Testis (tissue), 3 donors: ENCODE data around the gene CDCP1. TPM values are rescaled to one million over a fixed set of nuclear protein-coding genes. Genes with fewer than 3 reads are reported as not detected.

Experiments used
- DNase-seq: peaks from one replicate; pipeline ENCODE4 v3.0.0-alpha.2; 2019
- H3K27ac ChIP-seq, 2 donors: fragments of 200-600 bp; sonication (generic); one replicate each; pipeline ENCODE4 v1.5.1; 2019
- H3K27me3 ChIP-seq: fragments of 200-600 bp; sonication (generic); one replicate; pipeline ENCODE4 v1.5.1; 2019
- H3K36me3 ChIP-seq: fragments of 200-600 bp; sonication (generic); one replicate; pipeline ENCODE4 v1.5.1; 2017; ENCODE audit warnings: low read depth; ENCODE audit errors: missing control alignments
- H3K4me1 ChIP-seq: fragments of 200-600 bp; sonication (generic); one replicate; pipeline ENCODE4 v1.5.1; 2019
- H3K4me3 ChIP-seq, 2 donors: fragments of 200-600 bp; sonication (generic); one replicate each; pipeline ENCODE4 v1.5.1; 2017 to 2019
- H3K9me3 ChIP-seq: fragments of 200-600 bp; sonication (generic); one replicate; pipeline ENCODE4 v1.5.1; 2017
- POLR2A ChIP-seq: fragments of 450-650 bp; IDR thresholded peaks from one replicate; pipeline ENCODE4 v1.6.1; 2017; ENCODE audit warnings: antibody characterized with exemption, mild to moderate bottlenecking, moderate library complexity
- WGBS, 2 donors: methylation state at CpG; one replicate each; pipeline ENCODE4 v1.1.5; 2018; 5-methylcytosine and 5-hydroxymethylcytosine counted together
- intact Hi-C: fragments of 100-400 bp; cut with DNase I; formaldehyde crosslinking; loops from one replicate; pipeline ENCODE4 v1.15.1; 2023; ENCODE audit warnings: low total_unique reads
- polyA plus RNA-seq: library from polyadenylated mRNA; stranded (reverse); fragments of 350-450 nt; fragmentation: Illumina TruSeq; extraction: RNeasy Lipid Tissue Mini Kit (QIAGEN cat#74804); gene quantifications from one replicate; pipeline ENCODE4 v1.2.3, GENCODE V29; 2014; ENCODE audit warnings: low read depth, low replicate concordance; ENCODE audit not compliant: insufficient read depth
- total RNA-seq, 2 donors: library from RNA; depleted of rRNA; stranded (reverse); fragments of >200 nt; gene quantifications; one replicate each; pipeline ENCODE4 v1.2.3, GENCODE V29; 2016
- TF ChIP-seq, protein P1 (sequence below), 3 experiments: fragments of 450-650 bp in 2 of 3; fragments of 200-600 bp in 1 of 3; sonication (generic) in 1 of 3; IDR thresholded peaks; one replicate each; pipeline ENCODE4 v1.5.1; 2016 to 2019; ENCODE audit warnings: antibody characterized with exemption in 3 of 3, mild to moderate bottlenecking in 2 of 3, moderate library complexity in 1 of 3

Gene CDCP1
- total and polyA plus RNA-seq, 3 donors from 2014 or later = 1.1 to 2.7 (median 2.5) TPM

DNA sequence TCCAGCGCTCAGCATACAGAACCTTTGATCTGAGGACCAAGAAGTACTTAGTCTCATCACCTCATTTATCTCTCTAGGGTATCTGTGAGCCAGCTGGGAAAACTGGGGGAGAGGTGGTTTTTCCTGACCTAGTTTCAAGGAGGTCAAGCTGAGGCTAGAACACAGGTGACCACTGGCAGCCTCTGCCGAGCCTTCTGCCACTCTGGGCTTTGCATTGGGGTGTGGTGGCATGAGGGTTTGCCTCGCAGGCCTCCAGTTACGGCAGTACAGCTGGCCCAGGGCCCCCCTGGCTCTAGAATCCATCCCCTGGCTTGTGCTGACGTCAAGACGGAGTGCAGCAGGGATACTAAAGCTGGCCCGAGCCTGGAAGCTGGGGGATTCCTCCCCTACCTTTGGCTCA is 34.7 kb upstream of the CDCP1 start:
- no peak for TF ChIP-seq POLR2A
- TF ChIP-seq, protein P1, sequence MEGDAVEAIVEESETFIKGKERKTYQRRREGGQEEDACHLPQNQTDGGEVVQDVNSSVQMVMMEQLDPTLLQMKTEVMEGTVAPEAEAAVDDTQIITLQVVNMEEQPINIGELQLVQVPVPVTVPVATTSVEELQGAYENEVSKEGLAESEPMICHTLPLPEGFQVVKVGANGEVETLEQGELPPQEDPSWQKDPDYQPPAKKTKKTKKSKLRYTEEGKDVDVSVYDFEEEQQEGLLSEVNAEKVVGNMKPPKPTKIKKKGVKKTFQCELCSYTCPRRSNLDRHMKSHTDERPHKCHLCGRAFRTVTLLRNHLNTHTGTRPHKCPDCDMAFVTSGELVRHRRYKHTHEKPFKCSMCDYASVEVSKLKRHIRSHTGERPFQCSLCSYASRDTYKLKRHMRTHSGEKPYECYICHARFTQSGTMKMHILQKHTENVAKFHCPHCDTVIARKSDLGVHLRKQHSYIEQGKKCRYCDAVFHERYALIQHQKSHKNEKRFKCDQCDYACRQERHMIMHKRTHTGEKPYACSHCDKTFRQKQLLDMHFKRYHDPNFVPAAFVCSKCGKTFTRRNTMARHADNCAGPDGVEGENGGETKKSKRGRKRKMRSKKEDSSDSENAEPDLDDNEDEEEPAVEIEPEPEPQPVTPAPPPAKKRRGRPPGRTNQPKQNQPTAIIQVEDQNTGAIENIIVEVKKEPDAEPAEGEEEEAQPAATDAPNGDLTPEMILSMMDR (IDR thresholded peaks at IDR 0.05) = no peak
- Histone ChIP-seq H3K27me3 (no peaks in the 10 kb centered on the region), H3K4me3 (no peak overlapping the region), H3K4me1 (peaks cover 29% of the 10 kb centered on the region), H3K36me3 (no peaks in the 10 kb centered on the region), H3K27ac (peak overlapping the region in 1 of 2 donors; percentile 31), H3K9me3 (no peaks in the 10 kb centered on the region)
- 64 to 76% methylated on average over 4 to 7 of the region's 7 CpGs for WGBS, 2 donors
- no peak for DNase-seq
- intact Hi-C loops = no loop called here

DNA sequence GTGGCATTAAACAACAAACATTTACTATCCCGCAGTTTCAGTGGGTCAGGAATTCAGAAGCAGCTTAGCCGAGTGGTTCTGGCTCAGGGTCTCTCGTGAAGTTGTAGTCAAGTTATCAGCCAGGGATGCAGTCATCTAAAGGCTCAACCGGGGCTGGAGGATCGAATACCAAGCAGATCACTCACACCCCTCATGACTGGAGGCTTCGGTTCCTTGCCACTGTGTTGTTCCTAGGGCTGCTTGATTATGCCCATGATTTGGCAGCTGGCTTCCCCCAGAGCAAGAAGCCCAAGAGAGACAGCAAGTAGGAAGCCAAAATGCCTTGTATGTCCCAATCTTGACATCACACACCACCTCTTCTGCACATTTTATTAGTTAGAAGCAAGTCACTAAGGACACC is 33.9 kb upstream of the CDCP1 start:
- peaks cover 26% of the 10 kb centered on the region for H3K4me1 ChIP-seq
- H3K9me3 ChIP-seq = no peaks in the 10 kb centered on the region
- no peaks in the 10 kb centered on the region for H3K36me3 ChIP-seq
- intact Hi-C loops = no loop called here
- DNase-seq = no peak
- no peaks in the 10 kb centered on the region for H3K27me3 ChIP-seq
- no peak overlapping the region for H3K4me3 ChIP-seq
- H3K27ac ChIP-seq = no peak overlapping the region
- TF ChIP-seq, protein P1 (IDR thresholded peaks at IDR 0.05) = no peak
- TF ChIP-seq POLR2A = no peak
- 78 to 79% methylated on average over 6 of the region's 6 CpGs for WGBS, 2 donors

DNA sequence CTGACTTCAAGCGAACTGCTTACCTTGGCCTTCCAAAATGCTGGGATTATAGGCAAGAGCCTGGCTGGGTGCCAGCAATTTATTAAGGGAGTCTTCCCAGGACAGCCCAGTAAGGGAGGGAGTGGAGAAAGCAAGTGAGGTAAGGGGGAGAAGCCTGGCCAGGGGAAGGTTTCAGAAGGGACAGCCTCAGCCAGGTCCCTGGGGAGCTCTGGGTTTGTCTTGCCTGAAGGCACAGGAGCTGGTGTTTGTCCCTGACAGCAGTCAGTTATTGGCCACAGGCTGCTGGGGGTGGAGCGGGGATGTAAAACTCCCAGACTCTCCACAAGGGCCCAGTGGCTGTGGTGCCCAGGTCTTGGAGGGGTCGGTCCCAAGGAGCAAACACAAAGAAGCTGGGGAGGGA is 33.0 kb upstream of the CDCP1 start:
- Histone ChIP-seq H3K27ac (no peak overlapping the region), H3K27me3 (no peaks in the 10 kb centered on the region), H3K36me3 (no peaks in the 10 kb centered on the region), H3K9me3 (no peaks in the 10 kb centered on the region), H3K4me1 (peaks cover 27% of the 10 kb centered on the region), H3K4me3 (no peak overlapping the region)
- TF ChIP-seq, protein P1 (IDR thresholded peaks at IDR 0.05) = no peak
- no peak for TF ChIP-seq POLR2A
- DNase-seq = no peak
- 86 to 95% methylated on average over 3 of the region's 3 CpGs for WGBS, 2 donors
- intact Hi-C loops = no loop called here

DNA sequence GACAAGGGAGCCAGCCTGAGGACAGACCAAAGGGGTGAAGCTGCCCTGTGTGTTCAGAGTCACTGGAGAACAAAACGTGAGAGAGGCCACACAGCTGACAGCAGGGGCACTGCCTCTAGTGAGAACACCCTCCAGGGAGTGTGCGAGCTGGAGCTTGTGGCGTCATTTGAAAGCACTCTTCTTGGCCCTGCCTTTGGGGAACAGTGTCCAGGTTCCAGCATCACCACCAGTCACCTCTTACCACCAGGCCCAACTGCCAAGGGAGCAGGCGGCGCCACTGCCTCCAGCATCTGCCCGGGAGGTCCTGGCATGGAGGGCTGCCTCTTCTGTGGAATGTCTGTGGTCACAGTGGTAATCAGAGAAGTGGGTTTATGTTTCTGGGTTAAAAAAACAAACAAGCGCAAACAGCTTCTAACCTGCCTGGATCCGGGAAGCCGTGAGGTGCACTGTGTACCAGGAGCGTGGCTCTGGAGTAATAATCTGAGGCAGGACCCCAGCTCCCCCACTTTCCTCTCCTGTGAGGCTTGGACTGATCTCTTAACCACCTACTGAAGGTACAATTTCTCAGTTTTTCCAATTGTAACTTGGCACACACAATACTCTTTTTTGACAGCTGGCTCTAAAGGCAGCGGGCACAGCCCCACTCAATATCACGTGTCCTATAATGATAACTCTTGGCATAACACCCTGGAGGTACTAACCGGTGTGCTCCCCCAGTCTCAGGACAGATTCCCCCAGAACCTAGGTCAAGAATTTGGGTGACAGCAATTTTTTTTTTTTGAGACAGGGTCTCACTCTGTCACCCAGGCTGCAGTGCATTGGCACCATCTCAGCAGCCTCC is 32.2 kb upstream of the CDCP1 start:
- no peak overlapping the region for H3K27ac ChIP-seq

More for the DNA sequence above, 32.2 kb upstream of the CDCP1 start:
- TF ChIP-seq POLR2A = no peak
- TF ChIP-seq, protein P1 (IDR thresholded peaks at IDR 0.05) = no peak
- Histone ChIP-seq H3K27me3 (no peaks in the 10 kb centered on the region), H3K4me3 (no peak overlapping the region), H3K36me3 (no peaks in the 10 kb centered on the region), H3K4me1 (peaks cover 26% of the 10 kb centered on the region), H3K9me3 (no peaks in the 10 kb centered on the region)
- no peak for DNase-seq
- 61 to 67% methylated on average over 8 to 13 of the region's 13 CpGs for WGBS, 2 donors
- intact Hi-C loops = no loop called here
